ENCODE data around the gene CCDC126. TPM values are rescaled to one million over a fixed set of nuclear protein-coding genes. Genes with fewer than 3 reads are reported as not detected.

The CCDC126 gene
- total and polyA plus RNA-seq, 2 of the 8 experiments (the other 6 are each of a cell fraction or from before 2014, with no cell fraction given): 1.4 to 5.3 TPM

DNA sequence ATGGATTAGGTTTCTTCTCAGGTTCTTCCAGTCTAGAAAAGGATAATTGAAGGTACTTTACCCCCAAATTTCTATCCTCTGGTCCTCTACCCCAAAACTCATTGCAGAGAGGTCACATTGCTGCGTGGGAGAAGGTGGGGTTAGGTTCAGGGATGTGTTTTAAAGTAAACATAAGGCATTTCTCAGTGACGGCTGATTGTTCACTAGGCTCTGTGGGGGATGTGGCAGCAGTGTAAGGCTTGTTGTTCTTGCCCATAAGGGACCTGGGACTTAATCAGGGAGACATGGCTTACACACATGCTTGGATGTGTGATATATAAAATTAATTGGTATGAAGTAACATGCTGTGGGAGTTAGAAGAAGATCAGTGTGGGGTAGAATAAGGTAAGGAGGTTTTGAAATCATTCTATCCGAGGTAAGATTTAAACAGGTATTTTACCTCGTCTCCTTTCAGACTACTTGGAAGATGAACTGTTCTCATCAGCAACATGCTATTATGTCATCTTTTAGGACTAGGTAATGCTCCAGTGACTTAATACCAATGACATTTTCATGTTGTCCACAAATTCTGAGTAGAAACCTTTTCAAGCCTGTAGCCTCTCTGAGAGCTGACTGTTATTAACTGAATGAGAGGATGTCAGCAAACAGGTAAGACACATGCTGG lies 6.6 kb downstream of the CCDC126 start:
- Histone ChIP-seq H2AK5ac (ENCODE audit: low read depth, low read length) (no peak overlapping the region), H3K4ac (replicated peaks; ENCODE audit: insufficient read length, low read depth, low read length) (no peak overlapping the region), H2BK5ac (ENCODE audit: low read depth, low read length) (no peak overlapping the region), H3K56ac (replicated peaks; ENCODE audit: insufficient read length, low read depth, low read length) (no peak overlapping the region), H3K79me2 (ENCODE audit: control insufficient read depth in 1 of 2, insufficient read depth in 2 of 2, low read length in 2 of 2) (0 out of 4 replicates have a peak, but pooled peaks cover 0 to 3% of the 10 kb centered on the region in 2 experiments), H3K9ac (replicated peaks in 1 of 4; ENCODE audit: extremely low read depth in 1 of 4, low read depth in 3 of 4, low read length in 3 of 4) (no peak overlapping the region), H3K18ac (ENCODE audit: extremely low read depth, low read length) (no peak overlapping the region), H3K23ac (ENCODE audit: insufficient read length) (no peak overlapping the region), H3K79me1 (ENCODE audit: low read depth, low read length) (no peaks in the 10 kb centered on the region), H3K9me3 (ENCODE audit: insufficient read depth in 2 of 2, low read depth in 1 of 2, low read length in 1 of 2) (no peaks in the 10 kb centered on the region), H3K27ac (ENCODE audit: low read depth, low read length) (no peak overlapping the region), H2BK12ac (ENCODE audit: low read depth, low read length) (no peak overlapping the region), H4K91ac (replicated peaks; ENCODE audit: insufficient read length, low read length) (no peak overlapping the region), H4K20me1 (replicated peaks in 1 of 2; ENCODE audit: control insufficient read depth in 1 of 2, insufficient read depth in 2 of 2, low read length in 2 of 2) (peaks cover 0 to 1% of the 10 kb centered on the region in 2 experiments), H2BK15ac (ENCODE audit: low read length) (no peak overlapping the region), H3K27me3 (replicated peaks in 1 of 4; ENCODE audit: control insufficient read depth in 3 of 4, extremely low read depth in 1 of 4, insufficient read depth in 3 of 4, low read length in 3 of 4) (no peaks in the 10 kb centered on the region), H3K23me2 (ENCODE audit: low read depth, low read length) (no peaks in the 10 kb centered on the region; the same call in 1 of the 2 replicates), H2AFZ (ENCODE audit: low read length) (no peak overlapping the region), H3K14ac (ENCODE audit: insufficient read length) (no peak overlapping the region), H3K4me2 (ENCODE audit: insufficient read depth in 1 of 2, low read depth in 2 of 2, low read length in 2 of 2) (no peak overlapping the region), H4K5ac (ENCODE audit: insufficient read length, low read depth, low read length) (no peak overlapping the region), H2BK120ac (replicated peaks; ENCODE audit: low read depth, low read length) (no peak overlapping the region), H4K8ac (ENCODE audit: extremely low read depth, insufficient read depth, low read length) (no peak overlapping the region), H3K36me3 (ENCODE audit: control insufficient read depth in 2 of 4, insufficient read depth in 4 of 4, low read length in 3 of 4) (no peaks in the 10 kb centered on the region), H2BK20ac (ENCODE audit: low read length) (no peak overlapping the region), H3K4me3 (ENCODE audit: extremely low read depth in 1 of 4, insufficient read depth in 2 of 4, low read depth in 3 of 4, low read length in 4 of 4) (no peak overlapping the region), H3K4me1 (replicated peaks in 1 of 4; ENCODE audit: control insufficient read depth in 3 of 4, insufficient read depth in 4 of 4, low read length in 3 of 4) (peaks cover 0 to 2% (median 0%) of the 10 kb centered on the region in 4 experiments; a peak in 1 of 7 replicates)
- no peak for TF ChIP-seq CREB1 (IDR thresholded peaks at IDR 0.05)
- no peak for TF ChIP-seq CBX8 (IDR thresholded peaks at IDR 0.05; ENCODE audit: borderline replicate concordance, low read depth, low read length)
- no peak for TF ChIP-seq JUND (IDR thresholded peaks at IDR 0.05; ENCODE audit: low read length)
- no peak for TF ChIP-seq TBP (IDR thresholded peaks at IDR 0.05; ENCODE audit: low read depth, low read length)
- no peak for TF ChIP-seq ZNF274 (IDR thresholded peaks at IDR 0.05; ENCODE audit: borderline replicate concordance, extremely low read depth, low read length)
- TF ChIP-seq ASH2L (IDR thresholded peaks at IDR 0.05; ENCODE audit: low read length): no peak
- no peak for TF ChIP-seq EGR1 (IDR thresholded peaks at IDR 0.05; ENCODE audit: borderline replicate concordance, low read depth, low read length)
- TF ChIP-seq CTBP2 (IDR thresholded peaks at IDR 0.05; ENCODE audit: borderline replicate concordance, insufficient read depth, insufficient read length, low read length): no peak
- TF ChIP-seq TCF12 (IDR thresholded peaks at IDR 0.05; ENCODE audit: low read depth, low read length): no peak
- TF ChIP-seq SUZ12 (IDR thresholded peaks at IDR 0.05; ENCODE audit: low read length): no peak
- no peak for TF ChIP-seq KDM4A (IDR thresholded peaks at IDR 0.05; ENCODE audit: low read depth, low read length, severe bottlenecking)
- no peak for DNase-seq (ENCODE audit: low read depth in 1 of 2, low spot score in 2 of 2)
- 90% methylated on average over 4 of the region's 4 CpGs; no CpG with 5 or more reads in 1 of the 2 experiments for WGBS, 2 experiments (ENCODE audit: extremely low coverage in 1 of 2, insufficient coverage in 1 of 2, insufficient read length in 1 of 2, insufficient replicate concordance in 2 of 2, low coverage in 1 of 2, low lambda C conversion rate in 2 of 2, missing lambda C conversion rate in 1 of 2)
- FAIRE-seq: no peak
- CTCF ChIA-PET (ENCODE audit: partially characterized antibody): no interaction called here
- POLR2A ChIA-PET (ENCODE audit: partially characterized antibody): no interaction called here
